OCI-M2 (cell line): ENCODE data around the gene PTPRA.
"Not testable (repeated sequence)": the region's sequence is repeated elsewhere in the genome, so short reads cannot be mapped to it uniquely, and the experiment has no call there.

Experiments
- DNase-seq: peaks from one replicate; lab custom pipeline; 2025; ENCODE audit not compliant: unreplicated experiment; lab: John Stamatoyannopoulos, UW

The PTPRA gene

GRCh38 chr20:2888224-2888955, 15.1 kb downstream of the PTPRA start:
- no peak for DNase-seq

- no peak for DNase-seq
Observed at GRCh38 chr20:2889209-2889608, 15.9 kb downstream of the PTPRA start.

- DNase-seq: no peak
Observed at GRCh38 chr20:2889797-2890196, 16.5 kb downstream of the PTPRA start.

GRCh38 chr20:2890742-2891141, 17.5 kb downstream of the PTPRA start:
- no peak for DNase-seq

GRCh38 chr20:2891343-2891742, 18.1 kb downstream of the PTPRA start:
- no peak for DNase-seq

- no peak for DNase-seq
Observed at GRCh38 chr20:2892376-2892775, 19.1 kb downstream of the PTPRA start.

- no peak for DNase-seq
Observed at GRCh38 chr20:2894221-2894620, 20.9 kb downstream of the PTPRA start.

GRCh38 chr20:2895154-2895553, 21.9 kb downstream of the PTPRA start:
- not testable (repeated sequence) for DNase-seq

- no peak for DNase-seq
Observed at GRCh38 chr20:2899243-2899642, 26.0 kb downstream of the PTPRA start.

- DNase-seq: no peak
Observed at GRCh38 chr20:2900845-2901592, 27.7 kb downstream of the PTPRA start.

GRCh38 chr20:2902291-2902690, 29.0 kb downstream of the PTPRA start:
- DNase-seq: no peak

GRCh38 chr20:2902818-2903217, 29.5 kb downstream of the PTPRA start:
- DNase-seq: no peak

- DNase-seq: no peak
Observed at GRCh38 chr20:2903686-2904085, 30.4 kb downstream of the PTPRA start.

GRCh38 chr20:2907519-2907918, 34.2 kb downstream of the PTPRA start:
- DNase-seq: no peak

GRCh38 chr20:2909953-2910352, 36.7 kb downstream of the PTPRA start:
- DNase-seq: no peak

GRCh38 chr20:2911200-2911599, 37.9 kb downstream of the PTPRA start:
- no peak for DNase-seq

GRCh38 chr20:2914160-2914559, 40.9 kb downstream of the PTPRA start:
- no peak for DNase-seq

GRCh38 chr20:2917266-2917665, 44.0 kb downstream of the PTPRA start:
- no peak for DNase-seq

- DNase-seq: no peak
Observed at GRCh38 chr20:2918096-2919049, 45.1 kb downstream of the PTPRA start.

- DNase-seq: no peak
Observed at GRCh38 chr20:2919518-2920245, 46.4 kb downstream of the PTPRA start.

- DNase-seq: no peak
Observed at GRCh38 chr20:2920473-2920872, 47.2 kb downstream of the PTPRA start.
